ENCODE data around the gene PGK1. TPM values are rescaled to one million over a fixed set of nuclear protein-coding genes. Genes with fewer than 3 reads are reported as not detected.
A peak's percentile ranks its signal among the peaks of the same experiment; 100 is the strongest.

Gene PGK1
- total and polyA plus RNA-seq, 9 of the 15 experiments (the other 6 are each of a cell fraction or from before 2014, with no cell fraction given), result 199 to 1,378 (median 378) TPM

DNA sequence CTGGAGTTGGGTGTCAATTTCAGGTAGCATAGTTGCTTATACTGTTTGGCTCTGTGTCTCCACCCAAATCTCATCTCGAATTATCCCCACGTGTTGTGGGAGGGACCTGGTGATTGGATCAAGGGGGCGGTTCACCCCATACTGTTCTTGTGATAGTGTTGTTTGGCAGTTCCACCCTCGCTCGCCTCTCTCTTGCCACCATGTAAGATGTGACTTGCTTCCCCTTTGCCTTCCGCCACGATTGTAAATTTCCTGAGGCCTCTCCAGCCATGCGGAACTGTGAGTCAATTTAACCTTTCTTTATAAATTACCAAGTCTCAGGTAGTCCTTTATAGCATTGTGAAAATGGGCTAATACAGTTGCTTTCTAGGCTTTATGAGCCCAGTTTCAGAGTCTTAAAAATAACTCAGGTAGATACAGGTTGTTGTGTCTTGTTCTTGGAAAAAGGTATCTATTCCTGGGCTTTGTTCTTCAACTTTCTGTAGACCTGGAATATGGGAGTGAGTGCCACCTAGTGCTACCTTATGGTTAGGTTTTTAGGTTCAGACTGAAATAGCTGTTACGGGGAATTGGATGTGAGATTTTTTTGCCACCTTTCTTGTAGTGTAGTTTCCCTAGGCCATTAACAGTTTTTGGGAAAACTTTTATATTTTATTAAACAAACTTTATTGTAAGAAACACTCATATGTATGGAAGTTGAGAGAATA, 15.6 kb downstream of the PGK1 start:
- Histone ChIP-seq H3K9me3 (replicated peaks; ENCODE audit: control insufficient read depth, insufficient read depth, low read depth, low read length) (no peaks in the 10 kb centered on the region), H3K36me3 (ENCODE audit: control insufficient read depth, insufficient read depth, low read length) (peaks cover 98% of the 10 kb centered on the region), H2AFZ (ENCODE audit: low read depth, low read length) (no peak overlapping the region), H3K79me2 (ENCODE audit: control insufficient read depth, insufficient read depth, low read length) (peaks cover 74% of the 10 kb centered on the region), H3K4me1 (replicated peaks in 1 of 2; ENCODE audit: control insufficient read depth in 2 of 2, insufficient read depth in 2 of 2, low read length in 2 of 2) (peaks cover 0 to 7% of the 10 kb centered on the region in 2 experiments; a peak in 2 of 5 replicates), H3K27ac (ENCODE audit: extremely low read depth, low read depth, low read length) (no peak overlapping the region), H3K9ac (ENCODE audit: insufficient read depth in 1 of 2, low read depth in 2 of 2, low read length in 2 of 2) (no peak overlapping the region), H3K9me1 (ENCODE audit: control insufficient read depth, insufficient read depth, low read length) (peaks cover 1% of the 10 kb centered on the region), H3K4me2 (ENCODE audit: insufficient read depth, low read length) (no peak overlapping the region), H3K4me3 (no peak overlapping the region), H4K20me1 (replicated peaks; ENCODE audit: control insufficient read depth, insufficient read depth, low read length) (peaks cover 27% of the 10 kb centered on the region; the same call in 1 of the 2 replicates), H3K27me3 (ENCODE audit: control insufficient read depth in 2 of 2, insufficient read depth in 2 of 2, low read length in 2 of 2) (no peaks in the 10 kb centered on the region)
- ChIA-PET CTCF (ENCODE audit: low intra/inter-chr PET ratio) (no interaction called here), POLR2A (no interaction called here)
- in situ Hi-C loops (cut with MboI) (no loop called here), intact Hi-C loops (cut with micrococcal nuclease) (no loop called here)
- 92% methylated on average over 6 of the region's 9 CpGs for WGBS (ENCODE audit: insufficient coverage, low coverage, missing lambda C conversion rate)
- peak in 1 of 3 experiments; percentile 32; a peak in 2 of 6 replicates for TF ChIP-seq CTCF (IDR thresholded peaks at IDR 0.05 in 2 of 3, conservative IDR thresholded peaks at IDR 0.05 in 1 of 3; ENCODE audit: insufficient read depth in 2 of 3, low read depth in 1 of 3, low read length in 3 of 3)
- TF ChIP-seq NFE2L1 (tag; IDR thresholded peaks at IDR 0.05; ENCODE audit: borderline replicate concordance, low read depth), result no peak
- ATAC-seq (peak; percentile 63; the same call in 2 of the 3 replicates), FAIRE-seq (no peak), DNase-seq (ENCODE audit: extremely low read depth in 1 of 4, low spot score in 3 of 4) (no peak)
- no TSS peak for BruUV-seq (replicated peaks)

DNA sequence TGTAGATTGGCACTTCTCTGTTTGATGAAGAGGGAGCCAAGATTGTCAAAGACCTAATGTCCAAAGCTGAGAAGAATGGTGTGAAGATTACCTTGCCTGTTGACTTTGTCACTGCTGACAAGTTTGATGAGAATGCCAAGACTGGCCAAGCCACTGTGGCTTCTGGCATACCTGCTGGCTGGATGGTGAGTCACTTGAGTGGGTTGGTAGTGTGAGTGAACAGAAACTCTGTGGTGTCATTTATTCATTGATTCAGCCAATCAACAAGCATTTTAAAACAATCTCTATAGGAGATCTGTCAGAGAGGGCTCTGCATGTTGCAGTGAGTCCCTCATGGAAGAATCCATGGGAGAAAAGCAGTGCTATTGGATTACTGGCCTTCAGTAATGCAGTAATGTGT, 19.1 kb downstream of the PGK1 start:
- Histone ChIP-seq H3K27me3 (ENCODE audit: control insufficient read depth in 2 of 2, insufficient read depth in 2 of 2, low read length in 2 of 2) (no peaks in the 10 kb centered on the region), H3K9me3 (replicated peaks; ENCODE audit: control insufficient read depth, insufficient read depth, low read depth, low read length) (no peaks in the 10 kb centered on the region), H4K20me1 (replicated peaks; ENCODE audit: control insufficient read depth, insufficient read depth, low read length) (peaks cover 21% of the 10 kb centered on the region), H3K36me3 (ENCODE audit: control insufficient read depth, insufficient read depth, low read length) (peaks cover 97% of the 10 kb centered on the region), H3K9ac (ENCODE audit: insufficient read depth in 1 of 2, low read depth in 2 of 2, low read length in 2 of 2) (no peak overlapping the region), H3K79me2 (ENCODE audit: control insufficient read depth, insufficient read depth, low read length) (peaks cover 40% of the 10 kb centered on the region), H3K4me1 (replicated peaks in 1 of 2; ENCODE audit: control insufficient read depth in 2 of 2, insufficient read depth in 2 of 2, low read length in 2 of 2) (no peaks in the 10 kb centered on the region), H3K27ac (ENCODE audit: extremely low read depth, low read depth, low read length) (no peak overlapping the region), H2AFZ (ENCODE audit: low read depth, low read length) (no peak overlapping the region), H3K4me3 (no peak overlapping the region), H3K9me1 (ENCODE audit: control insufficient read depth, insufficient read depth, low read length) (peaks cover 3% of the 10 kb centered on the region), H3K4me2 (ENCODE audit: insufficient read depth, low read length) (no peak overlapping the region)
- CTCF ChIA-PET (ENCODE audit: low intra/inter-chr PET ratio), result no interaction called here
- intact Hi-C loops (cut with micrococcal nuclease), result no loop called here
- FAIRE-seq (no peak), ATAC-seq (no peak), DNase-seq (ENCODE audit: extremely low read depth in 1 of 4, low spot score in 3 of 4) (no peak)
- POLR2A ChIA-PET, result no interaction called here
- BruUV-seq (replicated peaks), result no TSS peak
- in situ Hi-C loops (cut with MboI), result no loop called here
- TF ChIP-seq, protein P1, sequence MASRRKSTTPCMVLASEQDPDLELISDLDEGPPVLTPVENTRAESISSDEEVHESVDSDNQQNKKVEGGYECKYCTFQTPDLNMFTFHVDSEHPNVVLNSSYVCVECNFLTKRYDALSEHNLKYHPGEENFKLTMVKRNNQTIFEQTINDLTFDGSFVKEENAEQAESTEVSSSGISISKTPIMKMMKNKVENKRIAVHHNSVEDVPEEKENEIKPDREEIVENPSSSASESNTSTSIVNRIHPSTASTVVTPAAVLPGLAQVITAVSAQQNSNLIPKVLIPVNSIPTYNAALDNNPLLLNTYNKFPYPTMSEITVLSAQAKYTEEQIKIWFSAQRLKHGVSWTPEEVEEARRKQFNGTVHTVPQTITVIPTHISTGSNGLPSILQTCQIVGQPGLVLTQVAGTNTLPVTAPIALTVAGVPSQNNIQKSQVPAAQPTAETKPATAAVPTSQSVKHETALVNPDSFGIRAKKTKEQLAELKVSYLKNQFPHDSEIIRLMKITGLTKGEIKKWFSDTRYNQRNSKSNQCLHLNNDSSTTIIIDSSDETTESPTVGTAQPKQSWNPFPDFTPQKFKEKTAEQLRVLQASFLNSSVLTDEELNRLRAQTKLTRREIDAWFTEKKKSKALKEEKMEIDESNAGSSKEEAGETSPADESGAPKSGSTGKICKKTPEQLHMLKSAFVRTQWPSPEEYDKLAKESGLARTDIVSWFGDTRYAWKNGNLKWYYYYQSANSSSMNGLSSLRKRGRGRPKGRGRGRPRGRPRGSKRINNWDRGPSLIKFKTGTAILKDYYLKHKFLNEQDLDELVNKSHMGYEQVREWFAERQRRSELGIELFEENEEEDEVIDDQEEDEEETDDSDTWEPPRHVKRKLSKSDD (conservative IDR thresholded peaks at IDR 0.05; ENCODE audit: low read length), result no peak
- TF ChIP-seq MAFG (tag; conservative IDR thresholded peaks at IDR 0.05), result no peak
- TF ChIP-seq PCBP1 (IDR thresholded peaks at IDR 0.05; ENCODE audit: low read depth, low read length, poor library complexity, severe bottlenecking), result no peak
- TF ChIP-seq ZNF280A (IDR thresholded peaks at IDR 0.05; ENCODE audit: low read depth, partially characterized antibody), result no peak
- no peak for TF ChIP-seq PYGO2 (tag; IDR thresholded peaks at IDR 0.05)
- TF ChIP-seq ZNF324 (CRISPR knock-in tag; IDR thresholded peaks at IDR 0.05), result no peak

Measured in K562 (cell line).